ENCODE measurements around the gene ROR1.

ROR1 gene

GRCh38 chr1:64046243-64046642 lies 272.4 kb downstream of the ROR1 start:
- H3K4me1 ChIP-seq = peaks cover 12% of the 10 kb centered on the region
- TF ChIP-seq CTCF (IDR thresholded peaks at IDR 0.05) = no peak
- H3K9me3 ChIP-seq (ENCODE audit: control insufficient read depth, low read length) = no peaks in the 10 kb centered on the region
- H3K27me3 ChIP-seq (ENCODE audit: control insufficient read depth, insufficient read depth, low read length) = no peaks in the 10 kb centered on the region
- H3K79me2 ChIP-seq = no peaks in the 10 kb centered on the region
- H3K4me2 ChIP-seq (ENCODE audit: low read length) = peak overlapping the region; percentile 8
- no peak overlapping the region for H3K9ac ChIP-seq
- H3K27ac ChIP-seq = no peak overlapping the region
- no peaks in the 10 kb centered on the region for H3K36me3 ChIP-seq (ENCODE audit: control insufficient read depth, insufficient read depth, low read length)
- no peak overlapping the region for H3K4me3 ChIP-seq (ENCODE audit: low read depth, low read length)
- no peak overlapping the region for H2AFZ ChIP-seq

GRCh38 chr1:64046891-64047290 lies 273.1 kb downstream of the ROR1 start:
- Histone ChIP-seq H3K4me1 (peaks cover 6% of the 10 kb centered on the region), H3K27ac (no peak overlapping the region), H3K79me2 (no peaks in the 10 kb centered on the region), H3K36me3 (ENCODE audit: control insufficient read depth, insufficient read depth, low read length) (no peaks in the 10 kb centered on the region), H2AFZ (no peak overlapping the region), H3K9ac (no peak overlapping the region), H3K4me2 (ENCODE audit: low read length) (no peak overlapping the region), H3K9me3 (ENCODE audit: control insufficient read depth, low read length) (no peaks in the 10 kb centered on the region), H3K4me3 (ENCODE audit: low read depth, low read length) (no peak overlapping the region), H3K27me3 (ENCODE audit: control insufficient read depth, insufficient read depth, low read length) (no peaks in the 10 kb centered on the region)
- TF ChIP-seq CTCF (IDR thresholded peaks at IDR 0.05) = no peak

- Histone ChIP-seq H3K4me2 (ENCODE audit: low read length) (no peak overlapping the region), H3K9ac (no peak overlapping the region), H3K4me3 (ENCODE audit: low read depth, low read length) (no peak overlapping the region), H3K27me3 (ENCODE audit: control insufficient read depth, insufficient read depth, low read length) (no peaks in the 10 kb centered on the region), H3K36me3 (ENCODE audit: control insufficient read depth, insufficient read depth, low read length) (no peaks in the 10 kb centered on the region), H3K79me2 (no peaks in the 10 kb centered on the region), H3K9me3 (ENCODE audit: control insufficient read depth, low read length) (no peaks in the 10 kb centered on the region), H3K27ac (no peak overlapping the region), H3K4me1 (peaks cover 2% of the 10 kb centered on the region), H2AFZ (no peak overlapping the region)
- no peak for TF ChIP-seq CTCF (IDR thresholded peaks at IDR 0.05)
These were observed 273.8 kb downstream of the ROR1 start for GRCh38 chr1:64047549-64047996.

GRCh38 chr1:64049900-64050540 lies 276.2 kb downstream of the ROR1 start:
- H3K36me3 ChIP-seq (ENCODE audit: control insufficient read depth, insufficient read depth, low read length) = no peaks in the 10 kb centered on the region
- no peak overlapping the region for H3K4me3 ChIP-seq (ENCODE audit: low read depth, low read length)
- no peak overlapping the region for H2AFZ ChIP-seq
- H3K4me1 ChIP-seq = no peaks in the 10 kb centered on the region
- no peak for TF ChIP-seq CTCF (IDR thresholded peaks at IDR 0.05)
- no peaks in the 10 kb centered on the region for H3K9me3 ChIP-seq (ENCODE audit: control insufficient read depth, low read length)
- H3K27me3 ChIP-seq (ENCODE audit: control insufficient read depth, insufficient read depth, low read length) = no peaks in the 10 kb centered on the region
- H3K4me2 ChIP-seq (ENCODE audit: low read length) = no peak overlapping the region
- no peak overlapping the region for H3K9ac ChIP-seq
- H3K79me2 ChIP-seq = no peaks in the 10 kb centered on the region
- no peak overlapping the region for H3K27ac ChIP-seq

- TF ChIP-seq CTCF (IDR thresholded peaks at IDR 0.05) = no peak
- no peaks in the 10 kb centered on the region for H3K79me2 ChIP-seq
- no peak overlapping the region for H3K27ac ChIP-seq
- H3K9ac ChIP-seq = no peak overlapping the region
- no peaks in the 10 kb centered on the region for H3K27me3 ChIP-seq (ENCODE audit: control insufficient read depth, insufficient read depth, low read length)
- H3K9me3 ChIP-seq (ENCODE audit: control insufficient read depth, low read length) = no peaks in the 10 kb centered on the region
- H3K4me1 ChIP-seq = no peaks in the 10 kb centered on the region
- H2AFZ ChIP-seq = no peak overlapping the region
- no peak overlapping the region for H3K4me2 ChIP-seq (ENCODE audit: low read length)
- H3K36me3 ChIP-seq (ENCODE audit: control insufficient read depth, insufficient read depth, low read length) = no peaks in the 10 kb centered on the region
- no peak overlapping the region for H3K4me3 ChIP-seq (ENCODE audit: low read depth, low read length)
These were observed 276.8 kb downstream of the ROR1 start for GRCh38 chr1:64050601-64051000.

Data from parathyroid adenoma (tissue), 2 donors.